Hepatocyte (in vitro differentiated cells): ENCODE data around the gene ROR1. TPM values are rescaled to one million over a fixed set of nuclear protein-coding genes. Genes with fewer than 3 reads are reported as not detected.

Experiments
- DNase-seq: peaks from one replicate; pipeline ENCODE4 v3.0.0-alpha.2; 2016; ENCODE audit warnings: low spot score
- H2AFZ ChIP-seq: fragments of 200-600 bp; sonication (generic); 2 replicates; pipeline ENCODE4 v1.6.0; 2016; ENCODE audit warnings: antibody characterized with exemption, mild to moderate bottlenecking
- H3K27ac ChIP-seq: fragments of 200-600 bp; sonication (generic); 2 replicates; pipeline ENCODE4 v1.5.1; 2016; ENCODE audit warnings: mild to moderate bottlenecking
- H3K27me3 ChIP-seq: fragments of 200-600 bp; sonication (generic); 2 replicates; pipeline ENCODE4 v1.6.1; 2016
- H3K36me3 ChIP-seq: fragments of 200-600 bp; sonication (generic); replicated peaks from 2 replicates; pipeline ENCODE4 v1.5.1; 2016; ENCODE audit warnings: low read depth; ENCODE audit not compliant: insufficient read depth
- H3K4me1 ChIP-seq: fragments of 200-600 bp; sonication (generic); 2 replicates; pipeline ENCODE4 v1.5.1; 2016; ENCODE audit warnings: mild to moderate bottlenecking, moderate library complexity; ENCODE audit not compliant: insufficient read depth
- H3K4me2 ChIP-seq: fragments of 200-600 bp; sonication (generic); 2 replicates; pipeline ENCODE4 v1.6.0; 2016
- H3K4me3 ChIP-seq: fragments of 200-600 bp; sonication (generic); 2 replicates; pipeline ENCODE4 v1.5.1; 2016; ENCODE audit warnings: mild to moderate bottlenecking
- H3K79me2 ChIP-seq: fragments of 200-600 bp; sonication (generic); 2 replicates; pipeline ENCODE4 v1.6.0; 2017; ENCODE audit warnings: mild to moderate bottlenecking
- H3K9me2 ChIP-seq: fragments of 200-600 bp; sonication (generic); replicated peaks from 2 replicates; pipeline ENCODE4 v1.6.0; 2017; ENCODE audit warnings: mild to moderate bottlenecking; ENCODE audit not compliant: insufficient read depth
- H3K9me3 ChIP-seq: fragments of 200-600 bp; sonication (generic); 2 replicates; pipeline ENCODE4 v1.5.1; 2016; ENCODE audit warnings: low read depth, mild to moderate bottlenecking
- H4K20me1 ChIP-seq: fragments of 200-600 bp; sonication (generic); 2 replicates; pipeline ENCODE4 v1.6.0; 2016; ENCODE audit warnings: mild to moderate bottlenecking; ENCODE audit not compliant: insufficient read depth, poor library complexity, severe bottlenecking
- CTCF ChIP-seq: fragments of 200-600 bp; sonication (generic); IDR thresholded peaks from 2 replicates; pipeline ENCODE4 v1.5.1; 2016; ENCODE audit warnings: antibody characterized with exemption, mild to moderate bottlenecking; ENCODE audit not compliant: poor library complexity
- EZH2 ChIP-seq: fragments of 200-600 bp; sonication (generic); IDR thresholded peaks from 2 replicates; pipeline ENCODE4 v1.6.1; 2016; ENCODE audit warnings: antibody characterized with exemption, mild to moderate bottlenecking, borderline replicate concordance
- EZH2phosphoT487 ChIP-seq: fragments of 200-600 bp; sonication (generic); IDR thresholded peaks from one replicate; pipeline ENCODE4 v1.6.1; 2018; ENCODE audit warnings: antibody characterized with exemption, mild to moderate bottlenecking, low read depth, moderate library complexity; ENCODE audit not compliant: unreplicated experiment, severe bottlenecking
- WGBS: methylation state at CpG from one replicate; pipeline ENCODE4 v1.1.6; 2016; ENCODE audit warnings: low lambda C conversion rate; ENCODE audit errors: missing lambda C conversion rate; 5-methylcytosine and 5-hydroxymethylcytosine counted together
- polyA plus RNA-seq: library from polyadenylated mRNA; unstranded; fragments of >200 nt; fragmentation: Nextera tagmentation; extraction: Ambion mirVana; gene quantifications from 2 replicates; pipeline ENCODE4 v1.2.1, GENCODE V29; 2016
- total RNA-seq: library from RNA; depleted of rRNA; stranded (reverse); fragments of >200 nt; gene quantifications from 2 replicates; pipeline ENCODE4 v1.2.3, GENCODE V29; 2014

Gene ROR1
- total and polyA plus RNA-seq, 2 experiments from 2014 or later: 16.4 to 27.7 TPM

- H3K27me3 ChIP-seq: no peaks in the 10 kb centered on the region
- TF ChIP-seq CTCF (no peak), EZH2 (no peak), EZH2phosphoT487 (no peak)
- no peak overlapping the region for H2AFZ ChIP-seq
- no peak overlapping the region for H3K4me2 ChIP-seq
- H3K4me1 ChIP-seq: peaks cover 8% of the 10 kb centered on the region
- peaks cover 62% of the 10 kb centered on the region for H3K79me2 ChIP-seq
- no peaks in the 10 kb centered on the region for H4K20me1 ChIP-seq
- WGBS: 94% methylated on average over 7 of the region's 7 CpGs
- no peak overlapping the region for H3K27ac ChIP-seq
- no peaks in the 10 kb centered on the region for H3K9me3 ChIP-seq
- no peak for DNase-seq
- H3K9me2 ChIP-seq: no peaks in the 10 kb centered on the region
- H3K36me3 ChIP-seq: no peaks in the 10 kb centered on the region
- no peak overlapping the region for H3K4me3 ChIP-seq
Measured at GRCh38 chr1:63794354-63794753, 20.5 kb downstream of the ROR1 start.

GRCh38 chr1:63794939-63795378 lies 21.1 kb downstream of the ROR1 start:
- H3K79me2 ChIP-seq: peaks cover 67% of the 10 kb centered on the region
- no peak overlapping the region for H3K27ac ChIP-seq
- peaks cover under 1% of the 10 kb centered on the region for H4K20me1 ChIP-seq
- no peaks in the 10 kb centered on the region for H3K27me3 ChIP-seq
- H3K9me2 ChIP-seq: no peaks in the 10 kb centered on the region
- H3K4me1 ChIP-seq: peaks cover 14% of the 10 kb centered on the region
- no peak for DNase-seq
- WGBS: 68% methylated on average over 7 of the region's 7 CpGs
- TF ChIP-seq CTCF (no peak), EZH2phosphoT487 (no peak), EZH2 (no peak)
- H2AFZ ChIP-seq: no peak overlapping the region
- no peak overlapping the region for H3K4me2 ChIP-seq
- no peaks in the 10 kb centered on the region for H3K9me3 ChIP-seq
- H3K4me3 ChIP-seq: no peak overlapping the region
- no peaks in the 10 kb centered on the region for H3K36me3 ChIP-seq

- no peaks in the 10 kb centered on the region for H3K36me3 ChIP-seq
- H3K27ac ChIP-seq: no peak overlapping the region
- peaks cover 72% of the 10 kb centered on the region for H3K79me2 ChIP-seq
- H3K4me2 ChIP-seq: no peak overlapping the region
- peaks cover 15% of the 10 kb centered on the region for H3K4me1 ChIP-seq
- H4K20me1 ChIP-seq: peaks cover 4% of the 10 kb centered on the region
- no peak for DNase-seq
- no peak overlapping the region for H3K4me3 ChIP-seq
- no peaks in the 10 kb centered on the region for H3K27me3 ChIP-seq
- TF ChIP-seq EZH2phosphoT487 (no peak), CTCF (no peak), EZH2 (no peak)
- H2AFZ ChIP-seq: no peak overlapping the region
- H3K9me2 ChIP-seq: no peaks in the 10 kb centered on the region
- WGBS: 67% methylated on average over 4 of the region's 4 CpGs
- no peaks in the 10 kb centered on the region for H3K9me3 ChIP-seq
Measured at GRCh38 chr1:63795455-63795854, 21.6 kb downstream of the ROR1 start.
